ENCODE measurements around the gene COL9A1. TPM values are rescaled to one million over a fixed set of nuclear protein-coding genes. Genes with fewer than 3 reads are reported as not detected.

The COL9A1 gene
- total RNA-seq, 1 donor from 2014 or later: 0.08 TPM

- H3K4me3 ChIP-seq: no peak overlapping the region
- intact Hi-C loops (cut with micrococcal nuclease): no loop called here
- no peak for DNase-seq
- no peaks in the 10 kb centered on the region for H3K9me3 ChIP-seq (replicated peaks)
- H3K27ac ChIP-seq (replicated peaks): no peak overlapping the region
- no peak for TF ChIP-seq CTCF (IDR thresholded peaks at IDR 0.05; ENCODE audit: borderline replicate concordance)
- H3K36me3 ChIP-seq: no peaks in the 10 kb centered on the region
- H3K4me1 ChIP-seq: no peaks in the 10 kb centered on the region
- no peaks in the 10 kb centered on the region for H3K27me3 ChIP-seq (ENCODE audit: low read depth)
Observed at GRCh38 chr6:70266142-70266541, 36.7 kb downstream of the COL9A1 start.

- DNase-seq: no peak
- Histone ChIP-seq H3K4me1 (no peaks in the 10 kb centered on the region), H3K27ac (replicated peaks) (no peak overlapping the region), H3K36me3 (no peaks in the 10 kb centered on the region), H3K27me3 (ENCODE audit: low read depth) (no peaks in the 10 kb centered on the region), H3K4me3 (no peak overlapping the region), H3K9me3 (replicated peaks) (no peaks in the 10 kb centered on the region)
- no peak for TF ChIP-seq CTCF (IDR thresholded peaks at IDR 0.05; ENCODE audit: borderline replicate concordance)
- intact Hi-C loops (cut with micrococcal nuclease): no loop called here
Observed at GRCh38 chr6:70264306-70264705, 38.6 kb downstream of the COL9A1 start.

- Histone ChIP-seq H3K4me1 (no peaks in the 10 kb centered on the region), H3K9me3 (replicated peaks) (no peaks in the 10 kb centered on the region), H3K36me3 (no peaks in the 10 kb centered on the region), H3K27me3 (ENCODE audit: low read depth) (no peaks in the 10 kb centered on the region), H3K4me3 (no peak overlapping the region), H3K27ac (replicated peaks) (no peak overlapping the region)
- DNase-seq: no peak
- intact Hi-C loops (cut with micrococcal nuclease): no loop called here
- TF ChIP-seq CTCF (IDR thresholded peaks at IDR 0.05; ENCODE audit: borderline replicate concordance): no peak
Observed at GRCh38 chr6:70258483-70258882, 44.4 kb downstream of the COL9A1 start.

GRCh38 chr6:70257768-70258273 is 45.1 kb downstream of the COL9A1 start:
- no peaks in the 10 kb centered on the region for H3K4me1 ChIP-seq
- intact Hi-C loops (cut with micrococcal nuclease): no loop called here
- H3K9me3 ChIP-seq (replicated peaks): no peaks in the 10 kb centered on the region
- no peak overlapping the region for H3K27ac ChIP-seq (replicated peaks)
- no peak for DNase-seq
- no peaks in the 10 kb centered on the region for H3K36me3 ChIP-seq
- no peaks in the 10 kb centered on the region for H3K27me3 ChIP-seq (ENCODE audit: low read depth)
- H3K4me3 ChIP-seq: no peak overlapping the region
- no peak for TF ChIP-seq CTCF (IDR thresholded peaks at IDR 0.05; ENCODE audit: borderline replicate concordance)

- Histone ChIP-seq H3K36me3 (no peaks in the 10 kb centered on the region), H3K27me3 (ENCODE audit: low read depth) (no peaks in the 10 kb centered on the region), H3K4me3 (no peak overlapping the region), H3K9me3 (replicated peaks) (no peaks in the 10 kb centered on the region), H3K27ac (replicated peaks) (no peak overlapping the region), H3K4me1 (no peaks in the 10 kb centered on the region)
- intact Hi-C loops (cut with micrococcal nuclease): no loop called here
- DNase-seq: no peak
- TF ChIP-seq CTCF (IDR thresholded peaks at IDR 0.05; ENCODE audit: borderline replicate concordance): no peak
Observed at GRCh38 chr6:70254784-70255183, 48.1 kb downstream of the COL9A1 start.

GRCh38 chr6:70253923-70254322 is 49.0 kb downstream of the COL9A1 start:
- TF ChIP-seq CTCF (IDR thresholded peaks at IDR 0.05; ENCODE audit: borderline replicate concordance): no peak
- H3K9me3 ChIP-seq (replicated peaks): no peaks in the 10 kb centered on the region
- H3K4me1 ChIP-seq: no peaks in the 10 kb centered on the region
- no peaks in the 10 kb centered on the region for H3K36me3 ChIP-seq
- intact Hi-C loops (cut with micrococcal nuclease): no loop called here
- no peak overlapping the region for H3K27ac ChIP-seq (replicated peaks)
- H3K4me3 ChIP-seq: no peak overlapping the region
- H3K27me3 ChIP-seq (ENCODE audit: low read depth): no peaks in the 10 kb centered on the region
- no peak for DNase-seq
